Stomach smooth muscle (tissue), 2 donors: ENCODE measurements around the gene POLA1.
"Not testable (repeated sequence)": the region's sequence is repeated elsewhere in the genome, so short reads cannot be mapped to it uniquely, and the experiment has no call there.

Experiments used
- H3K27ac ChIP-seq: one replicate; pipeline ENCODE4 v1.7.0; 2013; ENCODE audit warnings: mild to moderate bottlenecking, low read length, inconsistent platforms
- H3K27me3 ChIP-seq, 2 donors: one replicate each; pipeline ENCODE4 v1.7.0; 2013; ENCODE audit warnings: low read length in 2 of 2; ENCODE audit not compliant: insufficient read depth in 2 of 2, control insufficient read depth in 1 of 2
- H3K36me3 ChIP-seq, 2 donors: one replicate each; pipeline ENCODE4 v1.7.0; 2013; ENCODE audit warnings: low read length in 2 of 2; ENCODE audit not compliant: control insufficient read depth in 2 of 2, insufficient read depth in 2 of 2
- H3K4me1 ChIP-seq: one replicate; pipeline ENCODE4 v1.7.0; 2013; ENCODE audit warnings: low read length; ENCODE audit not compliant: control insufficient read depth, insufficient read depth
- H3K4me3 ChIP-seq, 2 donors: one replicate each; pipeline ENCODE4 v1.7.0; 2013; ENCODE audit warnings: low read length in 2 of 2
- H3K9ac ChIP-seq, 2 donors: one replicate each; pipeline ENCODE4 v1.7.0; 2013; ENCODE audit warnings: low read length in 2 of 2, mild to moderate bottlenecking in 1 of 2
- H3K9me3 ChIP-seq, 2 donors: one replicate each; pipeline ENCODE4 v1.7.0; 2013; ENCODE audit warnings: low read length in 2 of 2; ENCODE audit not compliant: control insufficient read depth in 2 of 2
- donor health status: healthy.
- donor health status: Pancreatic carcinoma.

The POLA1 gene

DNA sequence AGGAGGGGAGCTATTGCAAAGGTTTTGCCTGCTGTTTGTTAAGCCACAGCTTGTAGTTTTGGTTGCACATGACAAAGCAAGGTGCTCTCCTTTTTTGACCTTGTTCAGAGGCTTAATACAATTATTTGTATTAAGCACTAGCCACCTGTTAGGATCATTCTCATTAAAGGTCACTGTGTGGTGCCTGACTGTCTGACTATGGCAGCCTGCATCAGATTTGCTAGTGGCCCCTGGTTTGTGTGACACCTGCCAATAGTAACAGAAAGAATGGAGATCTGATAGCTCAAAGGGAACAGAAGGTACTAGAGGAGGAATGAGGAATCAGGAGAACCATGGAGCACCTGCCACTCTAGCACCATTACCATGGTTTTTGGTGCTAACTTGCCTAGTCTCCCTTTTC is 102.5 kb downstream of the POLA1 start:
- H3K36me3 ChIP-seq = no peaks in the 10 kb centered on the region
- H3K27me3 ChIP-seq = peaks cover 0 to 4% of the 10 kb centered on the region in 2 donors
- no peaks in the 10 kb centered on the region for H3K4me1 ChIP-seq
- no peak overlapping the region for H3K27ac ChIP-seq
- H3K9ac ChIP-seq = no peak overlapping the region
- no peak overlapping the region for H3K4me3 ChIP-seq
- H3K9me3 ChIP-seq = no peaks in the 10 kb centered on the region

DNA sequence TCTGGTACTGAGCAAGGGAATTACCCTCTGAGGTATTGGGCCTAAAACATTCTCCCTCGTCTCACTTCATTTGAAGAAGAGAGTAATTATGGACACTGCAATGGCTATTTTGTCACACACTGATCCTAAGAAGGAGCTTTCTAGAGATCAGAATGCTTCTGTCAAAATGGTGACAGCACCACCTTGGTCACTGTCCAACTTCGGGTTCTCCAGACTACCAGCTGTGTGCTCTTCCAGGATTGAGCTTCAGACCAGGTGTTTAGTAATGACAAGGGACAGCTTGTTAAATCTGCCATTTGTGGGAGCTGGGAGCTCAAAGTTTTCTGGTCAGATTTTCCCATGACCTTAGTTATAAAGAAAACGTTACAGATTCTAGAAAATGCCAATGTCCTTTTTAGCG is 105.4 kb downstream of the POLA1 start:
- no peaks in the 10 kb centered on the region for H3K9me3 ChIP-seq
- H3K27me3 ChIP-seq = peaks cover 0 to 4% of the 10 kb centered on the region in 2 donors
- H3K27ac ChIP-seq = no peak overlapping the region
- no peak overlapping the region for H3K9ac ChIP-seq
- H3K4me1 ChIP-seq = no peaks in the 10 kb centered on the region
- no peak overlapping the region for H3K4me3 ChIP-seq
- H3K36me3 ChIP-seq = no peaks in the 10 kb centered on the region

DNA sequence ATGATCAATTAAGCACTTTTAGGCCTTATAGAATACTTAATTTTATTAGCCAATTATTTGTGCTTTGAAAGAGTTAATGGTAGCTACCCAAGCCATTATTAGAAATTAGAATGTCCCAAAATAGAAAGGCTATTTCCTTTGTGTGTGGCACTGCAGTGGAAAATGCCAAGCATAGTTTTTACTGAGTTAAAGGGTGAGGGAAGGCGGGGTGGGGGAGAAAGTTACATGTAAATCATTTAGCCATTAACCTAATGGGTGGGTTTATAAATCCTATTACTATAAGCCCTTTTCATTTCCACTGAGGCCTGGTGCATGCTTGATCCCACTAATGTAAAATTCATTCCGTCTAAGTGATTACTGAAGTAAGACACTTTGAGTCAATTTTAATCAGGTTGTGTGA is 105.8 kb downstream of the POLA1 start:
- Histone ChIP-seq H3K9me3 (no peaks in the 10 kb centered on the region), H3K4me3 (no peak overlapping the region), H3K27ac (no peak overlapping the region), H3K9ac (no peak overlapping the region), H3K4me1 (no peaks in the 10 kb centered on the region), H3K27me3 (peaks cover 0 to 4% of the 10 kb centered on the region in 2 donors), H3K36me3 (no peaks in the 10 kb centered on the region)

DNA sequence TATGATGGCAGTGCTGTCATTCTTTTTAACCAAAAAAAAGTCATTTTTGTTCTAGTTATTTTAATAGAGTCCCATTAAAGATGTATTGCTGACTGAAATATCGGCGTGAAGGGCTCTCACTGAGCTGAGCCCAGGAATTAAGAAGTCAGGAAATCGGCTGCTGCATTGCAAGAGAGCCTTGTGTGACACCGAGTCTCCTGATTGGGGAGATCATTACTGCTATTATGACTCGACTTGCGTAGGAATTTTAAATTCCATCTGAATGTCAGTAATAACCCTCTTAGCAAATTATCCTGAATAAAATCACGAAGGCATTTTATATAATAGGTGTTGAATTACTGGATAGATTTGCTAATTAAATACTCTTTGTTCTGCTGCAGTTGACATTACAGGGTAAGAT is 111.5 kb downstream of the POLA1 start:
- no peaks in the 10 kb centered on the region for H3K36me3 ChIP-seq
- no peaks in the 10 kb centered on the region for H3K9me3 ChIP-seq
- H3K27me3 ChIP-seq = no peaks in the 10 kb centered on the region
- H3K4me1 ChIP-seq = no peaks in the 10 kb centered on the region
- H3K9ac ChIP-seq = no peak overlapping the region
- no peak overlapping the region for H3K27ac ChIP-seq
- no peak overlapping the region for H3K4me3 ChIP-seq

DNA sequence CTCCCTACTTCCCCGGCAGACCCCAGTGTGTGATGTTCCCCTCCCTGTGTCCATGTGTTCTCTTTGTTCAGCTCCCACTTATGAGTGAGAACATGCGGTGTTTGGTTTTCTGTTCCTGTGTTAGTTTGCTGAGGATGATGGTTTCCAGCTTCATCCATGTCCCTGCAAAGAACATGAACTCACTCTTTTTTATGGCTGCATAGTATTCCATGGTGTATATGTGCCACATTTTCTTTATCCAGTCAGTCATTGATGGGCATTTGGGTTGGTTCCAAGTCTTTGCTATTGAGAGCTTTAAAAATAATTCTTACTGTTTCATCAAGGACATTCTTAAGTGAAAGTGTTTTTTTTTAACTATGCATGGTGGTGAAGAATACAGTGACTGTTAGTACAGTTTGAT is 126.1 kb downstream of the POLA1 start:
- not testable (repeated sequence) for H3K4me1 ChIP-seq, H3K36me3 ChIP-seq, H3K27ac ChIP-seq, H3K27me3 ChIP-seq, H3K4me3 ChIP-seq, H3K9me3 ChIP-seq, H3K9ac ChIP-seq

DNA sequence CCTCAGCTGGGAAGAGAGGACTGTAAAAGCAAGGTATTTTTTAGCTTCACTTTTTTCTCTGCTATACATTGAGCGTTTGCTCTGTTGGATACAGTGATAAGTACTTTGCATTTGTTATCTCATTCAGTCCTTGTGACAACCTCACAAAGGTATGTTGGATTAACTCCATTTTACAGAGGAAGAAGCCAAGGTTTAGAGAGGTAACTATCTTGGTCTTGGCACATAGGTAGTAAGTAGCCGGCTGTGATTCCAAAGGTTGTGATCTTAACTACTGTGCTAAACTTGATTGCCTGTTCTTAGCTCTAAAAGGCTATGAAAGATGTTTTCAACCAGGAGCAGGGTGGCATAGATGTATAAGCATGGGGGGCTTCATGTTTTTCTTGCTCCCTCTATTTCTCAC is 134.4 kb downstream of the POLA1 start:
- no peak overlapping the region for H3K4me3 ChIP-seq
- no peaks in the 10 kb centered on the region for H3K27me3 ChIP-seq
- no peaks in the 10 kb centered on the region for H3K9me3 ChIP-seq
- no peaks in the 10 kb centered on the region for H3K4me1 ChIP-seq
- H3K36me3 ChIP-seq = peaks cover 4 to 9% of the 10 kb centered on the region in 2 donors
- no peak overlapping the region for H3K27ac ChIP-seq
- H3K9ac ChIP-seq = no peak overlapping the region

DNA sequence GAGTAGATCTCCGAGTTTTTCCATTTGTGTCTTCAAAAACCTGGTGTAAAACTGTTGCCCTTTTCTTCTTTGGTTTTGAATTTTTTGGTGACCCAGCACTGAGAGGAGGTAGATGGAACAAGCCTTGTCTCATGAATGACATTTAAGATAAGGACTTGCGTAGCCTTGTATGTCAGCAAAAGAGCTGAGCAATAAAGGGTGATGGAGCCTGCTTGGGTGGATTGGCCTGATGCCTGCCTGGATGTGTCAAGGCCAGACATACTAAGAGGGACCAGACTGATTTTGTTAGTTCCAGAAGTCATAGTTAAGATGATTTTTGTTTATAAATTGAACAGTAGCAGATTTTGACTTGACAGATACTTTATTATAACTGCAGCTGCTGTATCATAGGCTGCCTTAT is 134.9 kb downstream of the POLA1 start:
- no peak overlapping the region for H3K9ac ChIP-seq
- no peaks in the 10 kb centered on the region for H3K27me3 ChIP-seq
- no peak overlapping the region for H3K4me3 ChIP-seq
- no peaks in the 10 kb centered on the region for H3K9me3 ChIP-seq
- no peaks in the 10 kb centered on the region for H3K4me1 ChIP-seq
- peaks cover 4 to 9% of the 10 kb centered on the region in 2 donors for H3K36me3 ChIP-seq
- H3K27ac ChIP-seq = no peak overlapping the region

DNA sequence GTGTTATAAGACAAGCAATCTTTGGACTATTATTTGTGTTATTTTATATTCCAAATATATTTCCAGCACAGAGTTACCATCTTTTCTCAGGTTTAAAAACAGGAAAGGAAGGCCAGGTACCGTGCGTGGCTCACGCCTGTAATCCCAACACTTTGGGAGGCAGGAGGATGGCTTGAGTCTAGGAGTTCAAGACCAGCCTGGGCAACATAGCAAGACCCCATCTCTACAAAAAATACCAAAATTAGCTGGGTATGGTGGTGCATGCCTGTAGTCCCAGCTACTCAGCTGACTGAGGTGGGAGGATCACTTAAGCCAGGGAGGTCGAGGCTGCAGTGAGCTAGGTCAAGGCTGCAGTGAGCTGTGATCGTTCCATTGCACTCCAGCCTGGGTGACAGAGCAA is 140.0 kb downstream of the POLA1 start:
- H3K36me3 ChIP-seq = no peaks in the 10 kb centered on the region
- no peaks in the 10 kb centered on the region for H3K4me1 ChIP-seq
- no peak overlapping the region for H3K4me3 ChIP-seq

DNA sequence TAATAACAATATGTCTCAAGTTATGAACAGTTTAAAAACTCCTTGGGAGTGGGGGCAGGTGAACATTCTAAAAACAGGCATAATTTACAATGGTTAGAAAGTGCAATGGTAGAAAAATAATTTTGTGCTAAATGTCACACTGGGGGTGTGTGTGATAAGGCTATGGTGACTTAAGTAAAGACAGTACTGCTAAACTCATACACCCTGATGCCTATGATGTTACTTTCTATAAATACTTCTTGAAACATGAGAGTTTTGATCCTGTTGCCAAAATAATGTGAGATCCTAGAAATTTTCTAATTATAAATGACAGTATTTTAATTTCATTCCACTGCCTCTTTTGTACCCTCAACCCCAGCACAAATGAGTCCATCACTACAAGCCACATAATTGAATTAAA is 144.2 kb downstream of the POLA1 start:
- Histone ChIP-seq H3K4me3 (no peak overlapping the region), H3K4me1 (no peaks in the 10 kb centered on the region), H3K36me3 (no peaks in the 10 kb centered on the region), H3K9me3 (no peaks in the 10 kb centered on the region), H3K9ac (no peak overlapping the region), H3K27ac (no peak overlapping the region), H3K27me3 (no peaks in the 10 kb centered on the region)

More for the DNA sequence above, 140.0 kb downstream of the POLA1 start:
- H3K9ac ChIP-seq = no peak overlapping the region
- H3K9me3 ChIP-seq = no peaks in the 10 kb centered on the region
- no peak overlapping the region for H3K27ac ChIP-seq
- no peaks in the 10 kb centered on the region for H3K27me3 ChIP-seq

DNA sequence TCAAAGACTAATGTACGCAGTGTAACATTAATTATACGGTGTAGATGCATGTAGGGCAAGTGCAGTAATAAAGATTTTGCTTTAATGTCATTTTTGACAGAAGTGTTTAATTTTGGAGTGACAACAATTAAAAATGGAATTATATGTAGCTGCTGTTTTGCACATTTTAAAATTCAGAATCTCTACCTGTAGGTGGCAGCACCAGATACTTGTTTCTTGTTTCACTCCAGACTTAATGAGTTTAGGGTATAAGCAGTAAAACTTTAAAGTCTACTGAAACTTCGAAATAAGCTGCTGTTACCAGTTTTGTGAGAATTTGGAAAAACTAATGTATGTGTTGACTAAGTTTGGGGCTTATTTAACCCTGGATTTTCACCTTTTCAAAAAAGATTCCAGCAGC is 144.9 kb downstream of the POLA1 start:
- no peak overlapping the region for H3K9ac ChIP-seq
- no peaks in the 10 kb centered on the region for H3K36me3 ChIP-seq
- no peaks in the 10 kb centered on the region for H3K4me1 ChIP-seq
- no peaks in the 10 kb centered on the region for H3K27me3 ChIP-seq
- H3K4me3 ChIP-seq = no peak overlapping the region
- H3K27ac ChIP-seq = no peak overlapping the region
- H3K9me3 ChIP-seq = no peaks in the 10 kb centered on the region

DNA sequence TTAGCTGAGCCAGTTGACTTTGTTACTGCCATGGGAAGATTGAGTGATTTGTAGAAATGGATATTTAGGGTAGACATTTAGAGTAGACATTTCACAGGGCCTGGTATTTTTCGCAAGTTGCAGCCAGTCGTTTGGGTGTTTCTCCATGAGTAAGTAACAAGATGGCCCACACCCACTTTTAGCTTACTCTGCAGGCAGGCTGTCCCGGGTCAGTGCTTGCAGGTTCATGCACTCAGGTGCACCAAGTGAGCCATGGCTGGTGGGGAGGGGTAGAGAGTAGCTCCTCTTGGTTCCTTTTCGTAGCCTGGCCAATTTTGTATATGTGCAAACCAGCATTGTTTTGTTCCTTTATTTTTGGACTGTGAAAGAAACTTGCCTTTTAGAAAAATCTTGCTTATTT is 145.6 kb downstream of the POLA1 start:
- Histone ChIP-seq H3K9ac (no peak overlapping the region), H3K4me3 (no peak overlapping the region), H3K9me3 (no peaks in the 10 kb centered on the region)

DNA sequence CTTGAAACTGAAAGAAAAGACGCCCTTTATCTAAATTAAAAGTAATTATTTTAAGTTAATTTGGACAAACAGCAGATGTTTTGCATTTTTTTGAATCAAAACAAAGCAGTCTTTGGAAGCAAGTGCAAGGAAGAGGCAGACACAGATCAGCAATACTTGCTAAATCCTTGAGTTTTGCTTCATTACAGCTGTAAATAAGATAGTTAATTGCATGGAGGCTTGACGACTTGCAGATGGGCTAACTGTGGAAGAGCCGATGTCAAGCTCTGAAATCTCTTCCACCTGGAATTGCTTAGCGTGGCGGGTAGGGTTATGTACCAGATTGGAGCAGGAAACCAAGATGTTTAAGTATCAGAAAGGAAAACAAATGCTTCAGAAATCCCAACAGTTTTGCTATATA is 148.8 kb downstream of the POLA1 start:
- Histone ChIP-seq H3K27me3 (no peaks in the 10 kb centered on the region), H3K4me3 (no peak overlapping the region), H3K9me3 (no peaks in the 10 kb centered on the region), H3K9ac (no peak overlapping the region), H3K36me3 (no peaks in the 10 kb centered on the region), H3K4me1 (no peaks in the 10 kb centered on the region), H3K27ac (no peak overlapping the region)

More for the DNA sequence above, 145.6 kb downstream of the POLA1 start:
- no peak overlapping the region for H3K27ac ChIP-seq
- H3K4me1 ChIP-seq = no peaks in the 10 kb centered on the region
- no peaks in the 10 kb centered on the region for H3K36me3 ChIP-seq
- no peaks in the 10 kb centered on the region for H3K27me3 ChIP-seq
